ENCODE results near the gene WNT7B.

The WNT7B gene

DNA sequence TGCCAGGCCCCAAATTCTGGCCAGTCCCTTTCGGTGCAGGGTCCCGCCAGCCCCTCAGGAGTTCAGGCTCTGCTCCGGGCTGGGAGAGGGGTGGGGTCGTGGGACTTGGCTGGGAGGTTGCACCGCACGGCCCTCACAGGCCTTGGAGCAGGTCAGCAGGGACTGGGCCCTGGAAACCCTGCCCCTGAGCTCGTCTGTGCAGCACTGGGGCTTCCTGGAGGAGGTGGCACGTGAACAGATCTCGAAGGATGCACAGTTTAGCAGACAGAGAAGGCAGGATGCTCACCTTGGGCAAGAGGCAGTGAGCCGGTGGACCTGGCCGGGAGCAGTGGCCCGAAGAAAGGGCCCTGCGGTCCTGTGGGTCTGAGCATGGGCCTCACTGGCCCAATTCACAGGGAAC is 70.0 kb downstream of the WNT7B start:
- DNase-seq (ENCODE audit: low spot score) = no peak

DNA sequence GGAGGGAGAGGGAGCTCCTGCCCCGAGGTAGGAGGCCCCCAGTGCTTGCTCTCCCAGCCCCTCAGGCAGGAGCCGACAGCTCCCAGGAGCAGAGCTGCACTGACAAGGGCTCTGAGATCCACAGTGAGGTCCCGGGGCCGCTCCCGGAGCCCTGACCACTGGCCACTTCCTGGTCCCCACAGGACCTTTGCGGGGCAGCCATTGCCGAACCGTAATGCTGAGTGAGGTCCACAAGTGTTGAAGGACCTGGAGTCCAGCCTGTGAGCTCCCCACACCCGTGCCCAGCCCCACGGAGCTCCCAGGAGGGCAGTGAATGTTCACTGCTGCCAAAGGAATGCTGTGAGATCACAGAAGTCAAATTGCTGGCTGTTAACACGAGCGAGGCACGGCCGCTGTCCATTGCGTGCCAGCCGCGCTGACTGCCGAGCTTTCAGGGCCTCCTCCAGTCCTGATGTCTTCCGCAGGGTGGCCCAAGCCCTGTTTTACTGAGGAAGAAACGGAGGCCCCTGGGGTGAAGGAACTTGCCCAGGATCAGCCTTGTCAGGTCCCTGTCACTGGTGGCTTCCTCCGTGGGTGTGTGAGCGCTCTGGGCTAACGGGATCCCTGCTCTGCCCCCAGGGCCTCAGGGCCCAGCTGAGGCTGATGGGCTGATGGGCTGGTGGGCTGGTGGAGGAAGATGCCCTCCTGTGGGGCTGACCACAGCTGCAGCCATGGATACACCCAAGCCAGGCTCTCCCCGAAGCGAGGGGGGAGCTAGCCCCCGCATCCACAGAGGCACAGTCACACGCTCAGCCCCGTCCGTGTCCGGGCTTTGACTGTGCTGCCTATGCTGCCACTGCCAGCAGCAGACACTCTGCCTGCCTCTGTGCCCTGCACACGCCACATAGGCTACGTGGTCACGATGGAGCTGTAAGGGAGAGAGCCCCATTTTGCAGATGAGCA is 70.8 kb downstream of the WNT7B start:
- no peak for DNase-seq (ENCODE audit: low spot score)

- no peak for DNase-seq (ENCODE audit: low spot score)
Observed at GRCh38 chr22:45905326-45905923, 71.5 kb downstream of the WNT7B start.

GRCh38 chr22:45904236-45904635 is 72.7 kb downstream of the WNT7B start:
- no peak for DNase-seq (ENCODE audit: low spot score)

DNA sequence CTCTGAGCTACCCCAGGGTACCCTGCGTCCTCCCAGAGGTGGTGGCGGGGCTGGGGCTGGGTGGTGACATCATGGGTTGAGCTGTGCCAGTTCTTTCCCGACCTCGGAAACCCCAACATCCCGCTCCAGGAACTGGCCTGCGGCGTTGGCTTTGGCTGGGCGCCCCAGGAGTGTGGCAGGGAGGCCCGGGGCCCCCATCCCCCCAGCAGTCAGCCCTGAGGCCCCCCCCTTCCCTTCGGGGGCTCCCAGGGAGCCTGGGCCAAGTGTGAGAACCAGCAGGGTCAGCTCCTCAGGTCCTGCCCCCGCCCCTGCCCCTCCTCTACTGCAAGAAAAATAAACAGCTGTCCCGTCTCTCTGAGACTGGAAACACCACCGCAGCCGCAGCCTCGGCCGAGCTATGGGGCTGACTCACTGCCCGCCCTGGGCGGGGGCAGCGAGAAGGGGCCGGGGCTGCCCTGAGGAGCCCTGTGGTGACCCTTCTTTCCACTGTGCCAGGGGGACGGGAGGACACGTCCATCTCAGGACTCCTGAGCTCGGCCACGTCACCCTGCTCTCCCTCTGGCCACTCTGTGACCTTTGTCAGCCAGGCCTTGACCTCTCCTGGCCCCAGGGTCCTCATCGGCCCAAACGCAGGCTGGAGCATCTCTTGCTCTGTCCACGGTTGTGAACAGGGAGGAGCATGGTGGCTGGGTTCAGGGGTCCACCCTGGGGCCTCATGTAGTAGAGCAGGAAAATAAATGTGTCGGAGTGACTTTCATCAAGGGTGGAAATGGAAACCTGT is 73.4 kb downstream of the WNT7B start:
- DNase-seq (ENCODE audit: low spot score) = no peak

GRCh38 chr22:45897736-45898135 is 79.2 kb downstream of the WNT7B start:
- DNase-seq (ENCODE audit: low spot score) = no peak

DNA sequence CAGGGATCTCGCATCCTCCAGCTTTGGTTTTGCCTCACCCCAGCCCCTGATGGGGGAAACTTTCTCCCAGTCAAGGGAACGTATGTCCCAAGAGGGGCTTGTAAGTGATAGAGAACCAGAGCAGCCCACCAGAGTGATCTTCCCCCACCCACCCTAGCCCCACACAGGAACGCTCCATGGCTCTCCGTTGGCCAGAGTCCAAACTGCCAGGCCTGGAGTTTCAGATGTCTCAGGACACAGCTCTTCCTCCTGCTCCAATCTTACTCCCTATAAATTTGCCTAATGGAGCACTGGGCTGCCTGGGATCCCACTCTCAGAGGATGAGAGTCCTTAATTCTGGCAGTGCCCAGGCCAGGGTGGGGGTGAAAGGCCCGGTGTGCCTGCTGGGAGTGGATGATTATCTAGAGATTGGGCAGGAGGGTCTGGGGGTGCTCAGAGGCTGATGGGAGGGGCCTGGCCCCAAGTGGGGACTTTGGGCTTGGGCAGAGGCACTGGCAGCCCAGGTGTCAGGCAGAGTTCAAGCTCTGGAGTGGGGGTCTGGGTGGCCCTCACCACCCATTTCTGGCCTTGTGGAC is 79.9 kb downstream of the WNT7B start:
- DNase-seq (ENCODE audit: low spot score) = no peak

GRCh38 chr22:45896153-45896951 is 80.6 kb downstream of the WNT7B start:
- no peak for DNase-seq (ENCODE audit: low spot score)

DNA sequence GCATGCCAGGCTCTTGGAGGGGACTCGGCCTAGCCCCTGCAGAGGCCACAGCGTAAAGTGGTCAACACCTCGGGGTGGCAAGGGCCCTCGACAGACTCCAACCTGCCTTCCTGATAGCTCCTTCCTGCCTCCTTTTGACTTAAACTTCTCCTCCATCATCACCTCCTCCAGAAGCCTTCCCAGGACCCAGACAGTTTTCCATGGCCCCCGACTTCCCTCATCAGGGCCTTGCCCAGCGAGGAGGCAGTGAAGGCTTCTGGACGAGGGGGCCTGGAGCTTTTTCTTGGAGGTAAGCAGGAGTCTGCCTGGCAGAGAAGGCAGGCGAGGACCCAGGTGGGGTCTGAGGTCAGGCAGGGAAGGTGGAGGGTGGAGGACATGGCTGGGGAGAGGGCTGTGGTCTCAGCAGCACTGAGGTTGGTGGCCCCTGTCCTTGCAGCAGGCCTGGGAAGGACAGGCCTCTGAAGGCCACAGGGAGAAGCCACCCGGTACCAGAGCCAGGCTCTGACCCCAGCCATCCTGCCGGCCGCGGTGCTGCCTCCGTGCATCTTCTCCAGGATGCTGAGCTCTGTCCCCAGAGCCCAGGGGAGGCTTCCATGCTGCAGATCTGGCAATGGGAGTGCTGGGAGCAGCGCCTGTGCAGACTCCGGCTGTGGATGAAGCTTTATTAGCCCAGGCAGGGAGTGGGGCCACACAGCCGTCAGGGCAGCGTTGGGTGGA is 81.4 kb downstream of the WNT7B start:
- no peak for DNase-seq (ENCODE audit: low spot score)

DNA sequence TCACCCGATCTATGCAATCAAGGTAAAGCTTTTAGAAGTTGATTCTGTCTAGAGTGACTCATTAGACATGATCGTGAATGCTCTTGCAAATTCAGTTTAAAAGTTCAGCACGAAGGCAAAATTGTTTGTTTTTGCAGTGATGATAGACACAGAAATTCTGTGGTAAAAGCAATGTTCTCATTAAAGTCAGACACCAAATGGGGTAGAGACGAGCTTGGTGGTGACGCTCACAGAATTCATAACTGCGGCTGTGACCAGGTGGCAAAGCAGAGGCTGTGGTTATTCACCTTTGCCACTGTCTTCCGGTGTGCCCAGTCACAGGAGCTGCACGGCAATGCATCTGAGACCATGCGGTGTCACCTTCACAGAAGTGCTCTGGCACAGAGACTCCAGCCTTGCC is 83.4 kb downstream of the WNT7B start:
- no peak for DNase-seq (ENCODE audit: low spot score)

DNA sequence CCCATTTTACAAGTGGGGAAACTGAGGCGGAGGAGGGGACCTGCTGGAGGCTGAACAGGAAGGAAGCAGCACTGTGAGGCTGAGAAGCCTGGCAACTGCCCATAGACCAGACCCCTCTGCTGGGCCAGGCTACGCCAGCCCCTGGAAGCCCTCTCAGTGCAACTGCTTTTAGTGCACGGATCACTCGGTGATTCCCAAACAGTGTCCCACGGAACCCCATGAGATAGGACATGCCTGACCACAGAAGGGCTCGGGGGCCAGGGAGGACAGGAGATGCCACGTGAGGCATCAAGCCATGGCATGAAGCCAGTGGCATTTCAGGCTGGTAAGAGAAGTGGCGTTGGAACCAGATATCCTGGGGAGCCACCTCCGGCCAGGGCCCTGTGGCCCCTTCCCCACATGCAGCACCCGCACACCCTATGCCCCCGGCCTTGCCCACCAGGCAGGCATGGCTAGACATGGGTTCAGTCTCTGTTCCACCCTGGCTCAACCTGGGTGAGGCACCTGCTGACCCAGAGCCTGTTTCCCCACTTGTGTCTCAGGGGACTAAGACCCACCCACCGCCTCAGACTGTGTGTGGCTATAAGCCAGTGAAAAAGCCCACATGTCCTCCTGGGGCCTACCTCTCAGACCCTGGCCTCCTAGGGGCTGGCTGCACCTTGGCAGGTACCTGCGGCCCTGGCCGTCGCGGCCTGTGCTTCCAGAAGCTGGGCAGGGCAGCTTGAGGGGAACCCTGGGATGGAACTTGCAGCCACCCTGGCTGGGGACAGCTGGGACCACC is 84.1 kb downstream of the WNT7B start:
- DNase-seq (ENCODE audit: low spot score) = no peak

- no peak for DNase-seq (ENCODE audit: low spot score)
Observed at GRCh38 chr22:45891996-45892621, 84.9 kb downstream of the WNT7B start.

GRCh38 chr22:45891471-45891995 is 85.4 kb downstream of the WNT7B start:
- no peak for DNase-seq (ENCODE audit: low spot score)

GRCh38 chr22:45891021-45891421 is 85.9 kb downstream of the WNT7B start:
- DNase-seq (ENCODE audit: low spot score) = no peak

- DNase-seq (ENCODE audit: low spot score) = no peak
Observed at GRCh38 chr22:45890351-45890635, 86.7 kb downstream of the WNT7B start.

GRCh38 chr22:45889539-45890350 is 87.2 kb downstream of the WNT7B start:
- DNase-seq (ENCODE audit: low spot score) = no peak

GRCh38 chr22:45889093-45889538 is 87.8 kb downstream of the WNT7B start:
- DNase-seq (ENCODE audit: low spot score) = no peak

DNA sequence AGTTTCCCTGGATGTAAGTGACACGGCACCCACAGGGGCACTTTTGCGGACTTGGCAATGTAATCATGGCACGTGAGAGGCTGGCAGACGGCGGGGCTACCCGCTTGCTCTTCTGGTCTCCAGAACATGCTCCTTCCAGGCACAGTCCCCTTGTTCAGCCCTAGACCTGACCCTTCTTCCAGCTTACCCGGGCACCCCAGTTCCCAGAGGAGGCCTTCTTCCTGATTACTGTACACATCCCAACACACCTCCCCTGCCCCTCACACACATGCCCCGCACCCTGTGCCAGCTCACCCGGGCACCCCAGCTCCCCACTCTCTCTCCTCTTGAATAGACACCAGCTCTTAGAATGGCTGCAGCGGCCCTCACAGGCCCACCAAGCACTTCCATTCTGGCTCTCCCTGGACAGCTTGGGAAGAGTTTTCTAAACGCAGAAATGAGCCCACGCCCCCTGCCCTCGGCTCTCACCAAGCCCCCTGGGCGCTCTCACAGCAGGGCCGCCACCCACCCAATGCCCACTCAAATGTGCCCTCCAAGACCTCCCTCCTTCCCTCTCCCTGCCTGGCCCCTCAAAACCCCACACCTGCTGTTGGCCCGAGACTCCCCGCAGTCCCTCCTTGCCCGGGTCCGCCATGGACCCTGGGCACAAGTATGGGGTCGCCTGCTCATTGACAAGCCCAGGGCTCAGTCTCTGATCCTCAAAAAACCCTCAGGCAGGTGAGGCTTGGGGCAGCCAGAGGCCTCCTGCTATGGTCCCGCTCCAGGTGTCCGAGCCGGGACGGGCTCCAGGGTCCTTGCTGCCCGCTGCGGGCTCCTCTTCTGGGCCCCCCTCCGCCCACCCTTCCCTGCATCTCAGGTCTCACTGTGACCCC is 88.5 kb downstream of the WNT7B start:
- no peak for DNase-seq (ENCODE audit: low spot score)
